ENCODE measurements around the gene FGF13.

DNA sequence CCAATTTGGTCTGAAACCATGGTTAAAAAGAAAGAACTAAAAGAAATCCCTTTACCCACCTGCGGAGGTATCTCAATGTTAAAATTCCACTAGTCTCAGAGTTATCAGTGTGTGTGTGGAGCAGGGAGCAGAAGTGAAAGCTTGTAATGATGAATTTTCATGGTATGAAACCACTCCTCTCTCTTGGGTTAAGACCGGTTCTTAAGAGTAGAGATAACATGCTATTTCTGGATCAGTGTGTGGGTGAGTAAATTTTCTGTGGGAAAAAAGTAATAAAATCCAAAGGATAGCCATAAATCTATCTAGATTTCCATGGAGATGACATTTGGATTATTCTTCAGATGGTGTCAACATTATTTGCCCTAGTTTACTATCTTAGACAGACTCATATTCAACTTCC, 3.2 kb downstream of the FGF13 start:
- TF ChIP-seq, protein P1, sequence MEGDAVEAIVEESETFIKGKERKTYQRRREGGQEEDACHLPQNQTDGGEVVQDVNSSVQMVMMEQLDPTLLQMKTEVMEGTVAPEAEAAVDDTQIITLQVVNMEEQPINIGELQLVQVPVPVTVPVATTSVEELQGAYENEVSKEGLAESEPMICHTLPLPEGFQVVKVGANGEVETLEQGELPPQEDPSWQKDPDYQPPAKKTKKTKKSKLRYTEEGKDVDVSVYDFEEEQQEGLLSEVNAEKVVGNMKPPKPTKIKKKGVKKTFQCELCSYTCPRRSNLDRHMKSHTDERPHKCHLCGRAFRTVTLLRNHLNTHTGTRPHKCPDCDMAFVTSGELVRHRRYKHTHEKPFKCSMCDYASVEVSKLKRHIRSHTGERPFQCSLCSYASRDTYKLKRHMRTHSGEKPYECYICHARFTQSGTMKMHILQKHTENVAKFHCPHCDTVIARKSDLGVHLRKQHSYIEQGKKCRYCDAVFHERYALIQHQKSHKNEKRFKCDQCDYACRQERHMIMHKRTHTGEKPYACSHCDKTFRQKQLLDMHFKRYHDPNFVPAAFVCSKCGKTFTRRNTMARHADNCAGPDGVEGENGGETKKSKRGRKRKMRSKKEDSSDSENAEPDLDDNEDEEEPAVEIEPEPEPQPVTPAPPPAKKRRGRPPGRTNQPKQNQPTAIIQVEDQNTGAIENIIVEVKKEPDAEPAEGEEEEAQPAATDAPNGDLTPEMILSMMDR (IDR thresholded peaks at IDR 0.05; ENCODE audit: low read depth, low read length, missing input control): no peak
- TF ChIP-seq GABPA (IDR thresholded peaks at IDR 0.05 in 1 of 2, conservative IDR thresholded peaks at IDR 0.05 in 1 of 2) (no peak), RXRA (IDR thresholded peaks at IDR 0.05) (no peak), NR2F2 (IDR thresholded peaks at IDR 0.05) (no peak), YY1 (IDR thresholded peaks at IDR 0.05) (no peak)
- TF ChIP-seq, protein P2, sequence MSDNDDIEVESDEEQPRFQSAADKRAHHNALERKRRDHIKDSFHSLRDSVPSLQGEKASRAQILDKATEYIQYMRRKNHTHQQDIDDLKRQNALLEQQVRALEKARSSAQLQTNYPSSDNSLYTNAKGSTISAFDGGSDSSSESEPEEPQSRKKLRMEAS (IDR thresholded peaks at IDR 0.05): no peak

All from liver (tissue), 3 donors.